Femur (tissue), 1 donor: ENCODE results near the gene OPTC.
A peak's percentile ranks its signal among the peaks of the same experiment; 100 is the strongest.

Experiments used
- DNase-seq: peaks from one replicate; pipeline ENCODE4 v3.0.0-alpha.2; 2017

Gene OPTC

GRCh38 chr1:203539831-203540546 is 46.0 kb downstream of the OPTC start:
- no peak for DNase-seq

GRCh38 chr1:203544485-203544884 is 50.5 kb downstream of the OPTC start:
- no peak for DNase-seq

- DNase-seq, result no peak
Measured at GRCh38 chr1:203544978-203545816, 51.2 kb downstream of the OPTC start.

DNA sequence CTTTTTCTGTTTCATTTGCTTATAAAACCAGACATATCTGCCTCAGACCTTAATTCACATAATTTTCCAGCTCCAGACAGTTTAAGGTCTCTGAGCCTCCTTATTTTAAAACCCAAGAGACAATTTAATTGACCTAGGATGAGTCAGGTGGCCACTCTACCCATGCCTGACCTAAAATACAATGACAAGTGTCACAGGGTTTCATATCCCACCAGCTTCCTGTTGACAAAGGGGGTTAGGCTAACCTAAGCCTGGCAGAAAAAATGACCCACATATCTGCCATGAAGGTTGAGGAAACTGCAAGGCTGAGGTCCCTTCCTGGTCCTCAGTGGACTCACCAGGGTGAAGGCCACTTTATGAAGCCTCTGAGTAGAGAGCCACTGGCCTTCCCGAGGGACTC is 52.3 kb downstream of the OPTC start:
- DNase-seq, result no peak

- no peak for DNase-seq
Measured at GRCh38 chr1:203547147-203547546, 53.2 kb downstream of the OPTC start.

DNA sequence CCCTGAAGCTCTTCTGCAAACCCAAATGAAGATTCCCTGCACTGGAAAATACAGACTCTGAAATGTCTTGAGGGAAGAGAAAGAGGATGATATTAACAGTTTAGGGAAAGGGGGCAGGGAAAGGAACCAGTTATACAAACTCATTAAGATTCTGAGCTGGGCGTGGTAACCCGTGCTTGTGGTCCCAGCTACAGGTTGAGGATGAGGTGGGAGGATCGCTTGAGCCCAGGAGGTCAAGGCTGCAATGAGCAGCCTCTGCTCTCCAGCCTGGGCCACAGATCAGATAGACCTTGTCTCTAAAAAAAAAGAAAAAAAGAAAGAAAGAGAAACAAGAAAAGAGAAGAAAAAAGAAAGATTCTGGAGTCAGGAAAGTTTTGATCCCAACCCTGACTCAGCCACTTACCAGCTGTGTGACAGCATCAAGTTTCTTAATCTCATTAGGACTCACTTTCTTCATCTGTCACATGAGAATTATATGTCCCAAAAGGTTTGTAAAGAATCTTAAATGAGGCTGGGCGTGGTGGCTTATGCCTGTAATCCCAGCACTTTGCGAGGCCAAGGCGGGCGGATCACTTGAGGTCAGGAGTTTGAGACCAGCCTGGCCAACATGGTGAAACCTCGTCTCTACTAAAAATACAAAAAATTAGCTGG is 53.9 kb downstream of the OPTC start:
- no peak for DNase-seq

GRCh38 chr1:203548892-203549291 is 54.9 kb downstream of the OPTC start:
- DNase-seq, result no peak

DNA sequence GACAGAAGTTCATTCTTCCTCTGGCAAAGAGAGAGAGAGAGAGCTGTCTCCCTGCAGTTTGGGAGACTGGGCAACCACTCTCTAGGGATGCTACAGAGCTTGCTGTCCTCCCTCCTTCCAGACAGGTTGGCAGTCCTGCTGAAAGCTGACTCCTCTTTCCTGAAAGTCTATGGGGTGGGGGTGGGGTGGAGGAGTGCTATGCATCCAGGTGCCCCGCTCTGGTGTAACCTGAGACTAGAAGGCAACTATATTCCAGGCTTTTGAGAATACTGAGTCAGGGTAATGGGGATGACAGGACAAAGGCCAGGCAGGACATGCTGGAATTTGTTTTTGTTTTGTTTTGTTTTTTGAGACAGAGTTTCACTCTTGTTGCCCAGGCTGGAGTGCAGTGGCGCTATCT is 55.4 kb downstream of the OPTC start:
- no peak for DNase-seq

DNA sequence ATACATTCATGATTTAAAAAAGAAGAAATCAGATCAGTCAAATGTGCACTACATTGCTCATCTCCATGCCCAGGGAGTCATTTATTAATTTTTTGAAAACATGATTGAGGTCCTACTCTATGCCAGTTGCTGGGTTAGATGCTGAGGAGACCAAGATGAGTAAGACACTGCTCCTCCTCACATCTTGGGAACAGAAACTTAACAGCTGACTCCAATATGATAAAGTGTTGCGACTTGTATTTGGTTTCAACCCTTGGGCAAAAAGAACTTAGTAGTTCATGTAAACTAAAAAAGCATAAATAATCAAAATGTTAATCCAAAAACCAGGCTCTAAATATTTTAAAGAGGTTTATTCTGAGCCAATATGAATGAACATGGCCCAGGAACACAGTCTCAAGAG is 56.9 kb downstream of the OPTC start:
- DNase-seq, result no peak

- DNase-seq, result no peak
Measured at GRCh38 chr1:203551550-203551949, 57.6 kb downstream of the OPTC start.

GRCh38 chr1:203553496-203553895 is 59.5 kb downstream of the OPTC start:
- no peak for DNase-seq

DNA sequence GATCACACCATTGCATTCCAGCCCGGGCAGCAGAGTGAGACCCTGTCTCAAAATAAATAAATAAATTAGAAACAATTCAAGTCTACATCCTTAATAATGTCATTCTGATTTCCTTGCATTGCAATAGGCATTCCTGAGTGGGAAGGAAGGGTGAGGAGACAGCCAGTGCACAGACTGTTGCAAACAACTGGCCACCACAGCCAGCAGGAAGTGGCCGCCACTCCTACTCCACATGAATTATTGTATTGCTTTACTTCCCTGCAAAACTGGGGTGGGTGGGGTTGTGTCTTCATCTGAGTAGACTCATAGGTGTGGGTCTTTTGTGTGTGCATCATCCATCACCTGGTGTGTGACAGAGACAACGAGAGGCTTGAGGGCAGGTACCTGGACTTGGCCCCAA is 60.1 kb downstream of the OPTC start:
- DNase-seq, result no peak

GRCh38 chr1:203555076-203555475 is 61.1 kb downstream of the OPTC start:
- DNase-seq, result peak; percentile 41

DNA sequence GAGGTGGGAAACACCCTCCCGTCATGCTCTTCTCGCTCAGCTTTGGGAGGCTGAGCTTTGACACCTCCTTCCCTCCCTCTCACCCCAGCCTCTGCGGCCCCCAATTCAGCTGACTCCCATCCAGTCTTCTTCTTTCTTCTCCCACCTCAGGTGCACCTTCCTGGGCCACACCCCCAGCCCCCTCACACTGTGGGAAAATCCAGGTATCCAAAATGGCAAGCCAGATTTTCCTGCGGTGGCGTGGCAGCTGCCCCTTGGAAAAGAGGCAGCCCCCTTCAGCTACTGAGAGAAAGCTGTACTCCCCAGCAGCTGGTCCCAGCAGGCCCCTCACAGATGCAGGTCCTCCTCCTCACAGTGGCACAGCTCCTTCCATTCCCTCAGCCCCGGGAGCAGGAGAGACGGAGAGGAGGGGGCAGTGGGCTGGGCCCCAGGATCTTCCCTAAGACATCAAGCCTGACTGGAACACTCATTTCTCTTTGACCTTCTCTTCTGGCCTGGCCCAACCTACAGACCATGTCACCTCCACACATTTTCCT is 61.6 kb downstream of the OPTC start:
- DNase-seq, result no peak

DNA sequence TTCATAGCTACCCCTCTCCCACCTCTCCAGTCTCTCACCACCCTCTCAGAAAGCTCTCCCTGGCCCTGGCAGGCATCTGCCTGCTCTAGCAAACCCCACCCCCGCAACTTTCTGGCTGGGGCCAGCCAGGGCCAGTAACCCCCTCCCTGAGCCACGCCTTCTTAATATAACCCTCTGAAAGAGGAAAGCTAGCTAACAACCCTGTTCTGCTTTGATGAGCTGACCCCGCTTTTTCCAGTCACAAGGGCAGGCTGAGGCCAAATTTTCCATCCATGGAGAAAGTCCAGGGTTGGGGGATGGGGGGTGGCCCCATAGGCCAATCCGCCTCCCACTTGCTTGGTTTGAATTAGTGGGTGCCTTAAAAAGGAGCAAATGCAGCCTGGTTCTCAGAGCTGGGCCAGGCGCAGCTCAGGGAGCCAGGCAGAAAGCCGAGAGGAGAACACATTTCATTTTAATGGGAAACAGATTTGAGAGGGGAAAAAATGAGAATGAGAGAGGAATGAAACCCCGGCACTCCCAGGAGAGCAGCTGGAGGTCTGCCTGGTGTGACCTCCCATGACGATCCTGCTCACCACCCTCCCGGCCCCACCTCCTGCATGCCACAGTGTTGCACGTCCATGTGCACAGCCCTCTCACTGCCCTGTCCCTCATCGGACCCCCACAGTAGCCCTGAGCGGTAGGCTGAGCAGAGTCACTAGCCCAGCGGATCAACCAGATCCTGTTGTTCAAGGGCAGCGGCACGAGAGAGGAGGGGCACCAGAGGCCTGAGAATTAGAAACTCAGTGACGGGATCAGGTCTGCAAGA is 62.3 kb downstream of the OPTC start:
- DNase-seq, result peak; percentile 88

GRCh38 chr1:203557390-203557789 is 63.4 kb downstream of the OPTC start:
- DNase-seq, result peak; percentile 78

GRCh38 chr1:203558064-203558760 is 64.3 kb downstream of the OPTC start:
- DNase-seq, result no peak
